ENCODE results near the gene HPSE2. TPM values are rescaled to one million over a fixed set of nuclear protein-coding genes. Genes with fewer than 3 reads are reported as not detected.
A peak's percentile ranks its signal among the peaks of the same experiment; 100 is the strongest.

HPSE2 gene
- total and polyA plus RNA-seq, 2 of the 13 experiments (the other 11 are each of a cell fraction or from before 2014, with no cell fraction given), result 0.01 TPM; not detected in 1

- no peak for TF ChIP-seq ZBTB33 (CRISPR knock-in tag; IDR thresholded peaks at IDR 0.05)
- no peak for TF ChIP-seq ISL2 (CRISPR knock-in tag; IDR thresholded peaks at IDR 0.05)
- no peak for TF ChIP-seq ZBTB39 (CRISPR knock-in tag; IDR thresholded peaks at IDR 0.05)
- TF ChIP-seq ARID5B (CRISPR knock-in tag; IDR thresholded peaks at IDR 0.05), result peak; percentile 92
- peak; percentile 46; the same call in 1 of the 2 replicates for TF ChIP-seq ETV5 (CRISPR knock-in tag; IDR thresholded peaks at IDR 0.05; ENCODE audit: borderline replicate concordance)
- no peak for TF ChIP-seq TRAFD1 (CRISPR knock-in tag; IDR thresholded peaks at IDR 0.05; ENCODE audit: borderline replicate concordance)
- TF ChIP-seq CTCF (CRISPR knock-in tag; IDR thresholded peaks at IDR 0.05), result no peak
- TF ChIP-seq SP2 (CRISPR knock-in tag; IDR thresholded peaks at IDR 0.05), result no peak
- TF ChIP-seq SYNCRIP (IDR thresholded peaks at IDR 0.05; ENCODE audit: insufficient read depth, low read depth, low read length), result no peak
- no peak for TF ChIP-seq ZNF564 (CRISPR knock-in tag; IDR thresholded peaks at IDR 0.05)
- no peak for TF ChIP-seq TBX2 (CRISPR knock-in tag; IDR thresholded peaks at IDR 0.05; ENCODE audit: borderline replicate concordance)
- no peak for TF ChIP-seq NFE2L2 (IDR thresholded peaks at IDR 0.05; ENCODE audit: low read length)
- TF ChIP-seq FOXK2 (IDR thresholded peaks at IDR 0.05), result peak; percentile 12; the same call in 1 of the 2 replicates
- no peak for TF ChIP-seq ETS1 (CRISPR knock-in tag; IDR thresholded peaks at IDR 0.05)
Measured at GRCh38 chr10:98460837-98461499, 774.7 kb downstream of the HPSE2 start (continued).
